ENCODE measurements around the gene MATK. TPM values are rescaled to one million over a fixed set of nuclear protein-coding genes. Genes with fewer than 3 reads are reported as not detected.

MATK gene
- total and polyA plus RNA-seq, 10 of the 15 experiments (the other 5 are each of a cell fraction or from before 2014, with no cell fraction given), result 0.24 to 2.2 (median 1.1) TPM; not detected in 2

DNA sequence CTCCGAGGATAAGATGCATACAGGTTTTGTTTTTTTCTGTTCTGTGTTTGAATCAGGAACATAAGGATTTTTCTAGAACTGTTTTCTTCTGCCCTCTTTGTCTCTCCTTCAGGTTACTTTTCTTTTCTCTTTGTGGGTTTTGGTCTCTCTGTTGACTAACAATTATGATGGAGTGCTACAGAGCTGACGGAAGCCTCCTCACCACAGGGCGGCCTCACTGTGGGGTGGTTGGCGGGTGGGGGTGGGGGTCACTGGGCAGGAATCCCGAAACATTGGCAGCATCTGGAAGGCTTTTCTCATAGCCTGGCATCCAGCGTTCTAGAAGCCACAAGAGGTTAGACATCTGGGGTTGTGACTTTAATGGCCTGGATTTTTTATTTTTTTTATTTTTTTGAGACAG is 12.0 kb upstream of the MATK start:
- FAIRE-seq, result no peak
- BruUV-seq (replicated peaks), result no TSS peak
- no peaks in the 10 kb centered on the region for H4K20me1 ChIP-seq (ENCODE audit: control insufficient read depth, insufficient read depth)
- 31% methylated on average over 6 of the region's 6 CpGs for WGBS (ENCODE audit: insufficient coverage, insufficient replicate concordance, low lambda C conversion rate, missing lambda C conversion rate)
- no peak overlapping the region for H3K4me2 ChIP-seq (ENCODE audit: control insufficient read depth, insufficient read depth)
- ChIA-PET POLR2A (no interaction called here), RAD21 (ENCODE audit: unreplicated experiment) (no interaction called here), SMC1A (ENCODE audit: uncharacterized antibody, unreplicated experiment) (no interaction called here), CTCF (interaction anchor here (0.6 kb wide), 2 partner anchors 106 to 357 kb away, joined by 3 read pairs; no protein-coding TSS in a partner anchor)
- in situ Hi-C loops (cut with MboI), result no loop called here
- H3K27ac ChIP-seq (ENCODE audit: control insufficient read depth, insufficient read depth), result no peak overlapping the region
- no peak overlapping the region for H3K9ac ChIP-seq (ENCODE audit: control insufficient read depth, insufficient read depth, low read length)
- H3K27me3 ChIP-seq (replicated peaks in 1 of 2; ENCODE audit: control insufficient read depth in 2 of 2, insufficient read depth in 2 of 2, low read length in 1 of 2), result peaks cover 2 to 4% of the 10 kb centered on the region in 2 experiments; a peak in 3 of 4 replicates
- no peak for ATAC-seq
- H3K36me3 ChIP-seq (ENCODE audit: control insufficient read depth in 2 of 2, insufficient read depth in 2 of 2, low read length in 1 of 2), result no peaks in the 10 kb centered on the region
- 0 out of 2 replicates have a peak, but pooled peaks cover 4% of the 10 kb centered on the region for H3K4me1 ChIP-seq (ENCODE audit: control insufficient read depth, insufficient read depth, low read length)
- no peak overlapping the region for H2AFZ ChIP-seq (ENCODE audit: control insufficient read depth, low read depth, low read length)
- H3K79me2 ChIP-seq (ENCODE audit: control insufficient read depth, insufficient read depth, low read length), result no peaks in the 10 kb centered on the region
- no peaks in the 10 kb centered on the region; the same call in 1 of the 3 replicates for H3K9me3 ChIP-seq (replicated peaks; ENCODE audit: control insufficient read depth, insufficient read depth, low read length)
- DNase-seq (ENCODE audit: low read depth, low spot score), result no peak
- intact Hi-C loops (cut with micrococcal nuclease; ENCODE audit: unreplicated experiment), result no loop called here
- H3K4me3 ChIP-seq, result no peak overlapping the region
- TF ChIP-seq TCF7 (IDR thresholded peaks at IDR 0.05; ENCODE audit: borderline replicate concordance), result no peak
- TF ChIP-seq MXI1 (IDR thresholded peaks at IDR 0.05; ENCODE audit: low read depth, low read length), result no peak
- TF ChIP-seq NR2F1 (conservative IDR thresholded peaks at IDR 0.05), result no peak
- TF ChIP-seq SPI1 (IDR thresholded peaks at IDR 0.05; ENCODE audit: borderline replicate concordance, insufficient read depth, low read depth, low read length), result no peak
- TF ChIP-seq GABPA (IDR thresholded peaks at IDR 0.05; ENCODE audit: low read depth), result no peak
- no peak for TF ChIP-seq HDAC6 (IDR thresholded peaks at IDR 0.05; ENCODE audit: unreplicated experiment)
- no peak for TF ChIP-seq ASH2L (IDR thresholded peaks at IDR 0.05; ENCODE audit: borderline replicate concordance, low read depth)
- TF ChIP-seq MEF2A (IDR thresholded peaks at IDR 0.05; ENCODE audit: insufficient read depth, low read depth, low read length), result no peak
- TF ChIP-seq, protein P1, sequence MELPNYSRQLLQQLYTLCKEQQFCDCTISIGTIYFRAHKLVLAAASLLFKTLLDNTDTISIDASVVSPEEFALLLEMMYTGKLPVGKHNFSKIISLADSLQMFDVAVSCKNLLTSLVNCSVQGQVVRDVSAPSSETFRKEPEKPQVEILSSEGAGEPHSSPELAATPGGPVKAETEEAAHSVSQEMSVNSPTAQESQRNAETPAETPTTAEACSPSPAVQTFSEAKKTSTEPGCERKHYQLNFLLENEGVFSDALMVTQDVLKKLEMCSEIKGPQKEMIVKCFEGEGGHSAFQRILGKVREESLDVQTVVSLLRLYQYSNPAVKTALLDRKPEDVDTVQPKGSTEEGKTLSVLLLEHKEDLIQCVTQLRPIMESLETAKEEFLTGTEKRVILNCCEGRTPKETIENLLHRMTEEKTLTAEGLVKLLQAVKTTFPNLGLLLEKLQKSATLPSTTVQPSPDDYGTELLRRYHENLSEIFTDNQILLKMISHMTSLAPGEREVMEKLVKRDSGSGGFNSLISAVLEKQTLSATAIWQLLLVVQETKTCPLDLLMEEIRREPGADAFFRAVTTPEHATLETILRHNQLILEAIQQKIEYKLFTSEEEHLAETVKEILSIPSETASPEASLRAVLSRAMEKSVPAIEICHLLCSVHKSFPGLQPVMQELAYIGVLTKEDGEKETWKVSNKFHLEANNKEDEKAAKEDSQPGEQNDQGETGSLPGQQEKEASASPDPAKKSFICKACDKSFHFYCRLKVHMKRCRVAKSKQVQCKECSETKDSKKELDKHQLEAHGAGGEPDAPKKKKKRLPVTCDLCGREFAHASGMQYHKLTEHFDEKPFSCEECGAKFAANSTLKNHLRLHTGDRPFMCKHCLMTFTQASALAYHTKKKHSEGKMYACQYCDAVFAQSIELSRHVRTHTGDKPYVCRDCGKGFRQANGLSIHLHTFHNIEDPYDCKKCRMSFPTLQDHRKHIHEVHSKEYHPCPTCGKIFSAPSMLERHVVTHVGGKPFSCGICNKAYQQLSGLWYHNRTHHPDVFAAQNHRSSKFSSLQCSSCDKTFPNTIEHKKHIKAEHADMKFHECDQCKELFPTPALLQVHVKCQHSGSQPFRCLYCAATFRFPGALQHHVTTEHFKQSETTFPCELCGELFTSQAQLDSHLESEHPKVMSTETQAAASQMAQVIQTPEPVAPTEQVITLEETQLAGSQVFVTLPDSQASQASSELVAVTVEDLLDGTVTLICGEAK (IDR thresholded peaks at IDR 0.05; ENCODE audit: borderline replicate concordance), result no peak
- no peak for TF ChIP-seq RB1 (IDR thresholded peaks at IDR 0.05; ENCODE audit: borderline replicate concordance)
- no peak for TF ChIP-seq CHD4 (IDR thresholded peaks at IDR 0.05)
- no peak for TF ChIP-seq EP300 (IDR thresholded peaks at IDR 0.05; ENCODE audit: borderline replicate concordance in 1 of 2, control insufficient read depth in 1 of 2, low read depth in 2 of 2, low read length in 2 of 2)
- TF ChIP-seq, protein P2, sequence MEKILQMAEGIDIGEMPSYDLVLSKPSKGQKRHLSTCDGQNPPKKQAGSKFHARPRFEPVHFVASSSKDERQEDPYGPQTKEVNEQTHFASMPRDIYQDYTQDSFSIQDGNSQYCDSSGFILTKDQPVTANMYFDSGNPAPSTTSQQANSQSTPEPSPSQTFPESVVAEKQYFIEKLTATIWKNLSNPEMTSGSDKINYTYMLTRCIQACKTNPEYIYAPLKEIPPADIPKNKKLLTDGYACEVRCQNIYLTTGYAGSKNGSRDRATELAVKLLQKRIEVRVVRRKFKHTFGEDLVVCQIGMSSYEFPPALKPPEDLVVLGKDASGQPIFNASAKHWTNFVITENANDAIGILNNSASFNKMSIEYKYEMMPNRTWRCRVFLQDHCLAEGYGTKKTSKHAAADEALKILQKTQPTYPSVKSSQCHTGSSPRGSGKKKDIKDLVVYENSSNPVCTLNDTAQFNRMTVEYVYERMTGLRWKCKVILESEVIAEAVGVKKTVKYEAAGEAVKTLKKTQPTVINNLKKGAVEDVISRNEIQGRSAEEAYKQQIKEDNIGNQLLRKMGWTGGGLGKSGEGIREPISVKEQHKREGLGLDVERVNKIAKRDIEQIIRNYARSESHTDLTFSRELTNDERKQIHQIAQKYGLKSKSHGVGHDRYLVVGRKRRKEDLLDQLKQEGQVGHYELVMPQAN (conservative IDR thresholded peaks at IDR 0.05), result no peak
- TF ChIP-seq, protein P3, sequence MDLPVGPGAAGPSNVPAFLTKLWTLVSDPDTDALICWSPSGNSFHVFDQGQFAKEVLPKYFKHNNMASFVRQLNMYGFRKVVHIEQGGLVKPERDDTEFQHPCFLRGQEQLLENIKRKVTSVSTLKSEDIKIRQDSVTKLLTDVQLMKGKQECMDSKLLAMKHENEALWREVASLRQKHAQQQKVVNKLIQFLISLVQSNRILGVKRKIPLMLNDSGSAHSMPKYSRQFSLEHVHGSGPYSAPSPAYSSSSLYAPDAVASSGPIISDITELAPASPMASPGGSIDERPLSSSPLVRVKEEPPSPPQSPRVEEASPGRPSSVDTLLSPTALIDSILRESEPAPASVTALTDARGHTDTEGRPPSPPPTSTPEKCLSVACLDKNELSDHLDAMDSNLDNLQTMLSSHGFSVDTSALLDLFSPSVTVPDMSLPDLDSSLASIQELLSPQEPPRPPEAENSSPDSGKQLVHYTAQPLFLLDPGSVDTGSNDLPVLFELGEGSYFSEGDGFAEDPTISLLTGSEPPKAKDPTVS (IDR thresholded peaks at IDR 0.05; ENCODE audit: low read depth, low read length), result no peak
- no peak for TF ChIP-seq MTA2 (IDR thresholded peaks at IDR 0.05; ENCODE audit: low read depth)

Data from GM12878 (cell line).